OCI-LY1 (cell line): ENCODE results near the gene RPA1.

Experiments used
- H2AFZ ChIP-seq: fragments of 200-600 bp; sonication (generic), shearing (Covaris generic); 2 replicates; pipeline ENCODE4 v1.6.0; 2014; ENCODE audit warnings: antibody characterized with exemption, mild to moderate bottlenecking, low read length
- H3F3A ChIP-seq: fragments of 200-600 bp; sonication (generic), shearing (Covaris generic); 2 replicates; pipeline ENCODE4 v1.6.0; 2014; ENCODE audit warnings: mild to moderate bottlenecking, antibody characterized with exemption, low read length, moderate library complexity; ENCODE audit not compliant: insufficient read depth
- H3K27ac ChIP-seq: fragments of 200-600 bp; sonication (generic); 2 replicates; pipeline ENCODE4 v1.5.1; 2014; ENCODE audit warnings: low read length, mixed run types, mild to moderate bottlenecking, low read depth; ENCODE audit not compliant: poor library complexity, severe bottlenecking
- H3K27me3 ChIP-seq: fragments of 200-600 bp; sonication (generic); 2 replicates; pipeline ENCODE4 v1.6.0; 2014; ENCODE audit warnings: antibody characterized with exemption, mild to moderate bottlenecking, low read length, moderate library complexity; ENCODE audit not compliant: insufficient read depth
- H3K36me3 ChIP-seq: fragments of 200-600 bp; sonication (generic); 2 replicates; pipeline ENCODE4 v1.6.1; 2014; ENCODE audit warnings: mild to moderate bottlenecking, antibody characterized with exemption, low read length, moderate library complexity, mixed read lengths; ENCODE audit not compliant: insufficient read depth
- H3K4me1 ChIP-seq: fragments of 200-600 bp; sonication (generic); 2 replicates; pipeline ENCODE4 v1.5.1; 2014; ENCODE audit warnings: mild to moderate bottlenecking, low read length, moderate library complexity; ENCODE audit not compliant: insufficient read depth, severe bottlenecking
- H3K4me2 ChIP-seq: fragments of 200-600 bp; sonication (generic), shearing (Covaris generic); 2 replicates; pipeline ENCODE4 v1.6.1; 2014; ENCODE audit warnings: low read length
- H3K4me3 ChIP-seq: fragments of 200-600 bp; sonication (generic); 2 replicates; pipeline ENCODE4 v1.5.1; 2014; ENCODE audit warnings: low read length, low read depth, mild to moderate bottlenecking, mixed read lengths; ENCODE audit not compliant: poor library complexity, severe bottlenecking
- H3K79me2 ChIP-seq: fragments of 200-600 bp; shearing (Covaris generic); 2 replicates; pipeline ENCODE4 v1.6.1; 2016; ENCODE audit warnings: mixed run types, low read length, mixed read lengths; ENCODE audit not compliant: insufficient read depth
- H3K9ac ChIP-seq: fragments of 200-600 bp; sonication (generic), shearing (Covaris generic); 2 replicates; pipeline ENCODE4 v1.6.1; 2014; ENCODE audit warnings: mild to moderate bottlenecking, low read length, mixed read lengths
- H3K9me2 ChIP-seq: fragments of 200-600 bp; sonication (generic), shearing (Covaris generic); 2 replicates; pipeline ENCODE4 v1.6.1; 2014; ENCODE audit warnings: low read depth, mild to moderate bottlenecking, low read length, mixed read lengths
- H3K9me3 ChIP-seq: fragments of 200-600 bp; shearing (Covaris generic); 2 replicates; pipeline ENCODE4 v1.6.1; 2014; ENCODE audit warnings: low read length, mixed read lengths
- H4K20me1 ChIP-seq: fragments of 200-600 bp; sonication (generic), shearing (Covaris generic); 2 replicates; pipeline ENCODE4 v1.6.0; 2016; ENCODE audit warnings: mild to moderate bottlenecking, low read length; ENCODE audit not compliant: insufficient read depth
- EZH2 ChIP-seq: fragments of 200-600 bp; sonication (generic), shearing (Covaris generic); IDR thresholded peaks from 2 replicates; pipeline ENCODE4 v1.8.0; 2017; ENCODE audit warnings: borderline replicate concordance, mixed run types, mild to moderate bottlenecking, antibody characterized with exemption, low read length, moderate library complexity, mixed read lengths
- TF ChIP-seq, protein P1 (sequence below): fragments of 200-600 bp; sonication (generic), shearing (Covaris generic); IDR thresholded peaks from 2 replicates; pipeline ENCODE4 v1.5.1; 2017; ENCODE audit warnings: mild to moderate bottlenecking, antibody characterized with exemption, low read length, moderate library complexity, mixed read lengths

The RPA1 gene

DNA sequence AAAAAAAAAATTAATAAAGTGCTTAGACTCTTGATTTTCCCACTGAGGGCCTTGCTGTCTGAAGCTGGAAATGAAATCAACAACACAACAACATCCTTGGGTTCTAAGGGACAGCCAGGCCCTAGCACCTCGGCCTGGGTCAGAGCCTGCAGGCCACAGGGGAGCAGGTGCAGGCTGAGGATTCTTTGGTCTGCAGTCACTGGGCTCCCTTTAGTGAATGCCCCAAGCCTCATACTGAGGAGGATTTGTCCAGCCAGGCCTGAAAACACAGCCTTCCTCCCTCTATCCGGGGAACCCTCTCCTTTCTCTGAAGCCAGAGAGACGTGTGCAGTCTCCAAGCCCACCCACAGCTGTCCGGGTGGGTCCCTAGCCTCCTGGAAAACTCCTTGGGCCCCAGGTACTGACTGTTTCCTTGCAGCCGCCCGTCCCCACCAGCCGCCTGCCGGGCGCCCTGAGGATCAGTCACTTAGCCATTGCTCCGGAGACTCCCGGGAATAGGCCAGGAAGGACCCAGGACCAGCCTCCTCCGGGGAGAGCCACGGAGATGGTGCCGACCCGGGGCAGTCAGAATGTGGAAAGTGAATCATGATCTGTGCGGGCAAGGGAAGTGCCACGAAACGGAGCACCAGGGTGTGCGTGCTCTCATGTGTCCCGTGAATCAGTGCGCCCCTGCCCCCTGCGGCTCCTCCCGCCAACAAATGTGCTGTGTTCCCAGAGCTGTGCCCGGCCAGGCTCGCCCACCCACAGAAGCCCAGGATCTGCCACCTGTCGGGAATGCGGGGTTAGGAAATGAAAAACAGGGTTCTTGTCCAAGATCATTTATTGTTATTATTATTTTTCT, 104.3 kb downstream of the RPA1 start:
- H3K27ac ChIP-seq: no peak overlapping the region
- no peak for TF ChIP-seq EZH2
- TF ChIP-seq, protein P1, sequence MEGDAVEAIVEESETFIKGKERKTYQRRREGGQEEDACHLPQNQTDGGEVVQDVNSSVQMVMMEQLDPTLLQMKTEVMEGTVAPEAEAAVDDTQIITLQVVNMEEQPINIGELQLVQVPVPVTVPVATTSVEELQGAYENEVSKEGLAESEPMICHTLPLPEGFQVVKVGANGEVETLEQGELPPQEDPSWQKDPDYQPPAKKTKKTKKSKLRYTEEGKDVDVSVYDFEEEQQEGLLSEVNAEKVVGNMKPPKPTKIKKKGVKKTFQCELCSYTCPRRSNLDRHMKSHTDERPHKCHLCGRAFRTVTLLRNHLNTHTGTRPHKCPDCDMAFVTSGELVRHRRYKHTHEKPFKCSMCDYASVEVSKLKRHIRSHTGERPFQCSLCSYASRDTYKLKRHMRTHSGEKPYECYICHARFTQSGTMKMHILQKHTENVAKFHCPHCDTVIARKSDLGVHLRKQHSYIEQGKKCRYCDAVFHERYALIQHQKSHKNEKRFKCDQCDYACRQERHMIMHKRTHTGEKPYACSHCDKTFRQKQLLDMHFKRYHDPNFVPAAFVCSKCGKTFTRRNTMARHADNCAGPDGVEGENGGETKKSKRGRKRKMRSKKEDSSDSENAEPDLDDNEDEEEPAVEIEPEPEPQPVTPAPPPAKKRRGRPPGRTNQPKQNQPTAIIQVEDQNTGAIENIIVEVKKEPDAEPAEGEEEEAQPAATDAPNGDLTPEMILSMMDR: no peak

DNA sequence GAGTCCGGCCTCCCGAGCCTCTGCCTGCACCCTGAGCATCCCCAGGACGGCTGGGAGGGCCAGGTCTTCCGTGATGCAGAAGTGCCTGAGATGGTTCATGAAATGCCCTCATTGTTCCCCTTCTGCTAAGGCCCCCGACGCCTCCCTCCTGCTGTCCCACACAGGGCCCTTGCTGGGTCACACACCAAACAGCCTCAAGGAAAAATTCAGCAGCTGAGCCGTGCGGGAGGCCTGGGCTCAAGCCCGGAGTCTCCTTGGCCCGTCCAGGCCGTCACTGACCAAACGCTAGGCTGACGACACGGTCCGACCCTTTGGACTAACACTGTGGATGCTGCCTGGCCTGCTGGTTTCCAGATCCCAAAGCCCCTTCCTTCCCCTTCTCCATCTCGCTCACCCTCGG, 105.1 kb downstream of the RPA1 start:
- Histone ChIP-seq H3K9me2 (no peaks in the 10 kb centered on the region), H3K4me2 (no peak overlapping the region), H4K20me1 (no peaks in the 10 kb centered on the region), H3K27me3 (peaks cover 7% of the 10 kb centered on the region; the same call in 1 of the 2 replicates), H3K9me3 (no peaks in the 10 kb centered on the region), H2AFZ (no peak overlapping the region), H3F3A (no peaks in the 10 kb centered on the region), H3K27ac (no peak overlapping the region), H3K79me2 (no peaks in the 10 kb centered on the region), H3K9ac (no peak overlapping the region), H3K4me1 (no peaks in the 10 kb centered on the region), H3K4me3 (no peak overlapping the region), H3K36me3 (no peaks in the 10 kb centered on the region)
- TF ChIP-seq, protein P1: no peak
- no peak for TF ChIP-seq EZH2

More for the DNA sequence above, 104.3 kb downstream of the RPA1 start:
- peaks cover 3% of the 10 kb centered on the region; the same call in 1 of the 2 replicates for H3K27me3 ChIP-seq
- H3F3A ChIP-seq: no peaks in the 10 kb centered on the region
- H4K20me1 ChIP-seq: no peaks in the 10 kb centered on the region
- no peaks in the 10 kb centered on the region for H3K9me2 ChIP-seq
- H2AFZ ChIP-seq: no peak overlapping the region
- H3K9me3 ChIP-seq: no peaks in the 10 kb centered on the region
- H3K36me3 ChIP-seq: no peaks in the 10 kb centered on the region
- no peaks in the 10 kb centered on the region for H3K4me1 ChIP-seq
- no peak overlapping the region for H3K4me2 ChIP-seq
- no peaks in the 10 kb centered on the region for H3K79me2 ChIP-seq
- no peak overlapping the region for H3K9ac ChIP-seq
- no peak overlapping the region for H3K4me3 ChIP-seq

DNA sequence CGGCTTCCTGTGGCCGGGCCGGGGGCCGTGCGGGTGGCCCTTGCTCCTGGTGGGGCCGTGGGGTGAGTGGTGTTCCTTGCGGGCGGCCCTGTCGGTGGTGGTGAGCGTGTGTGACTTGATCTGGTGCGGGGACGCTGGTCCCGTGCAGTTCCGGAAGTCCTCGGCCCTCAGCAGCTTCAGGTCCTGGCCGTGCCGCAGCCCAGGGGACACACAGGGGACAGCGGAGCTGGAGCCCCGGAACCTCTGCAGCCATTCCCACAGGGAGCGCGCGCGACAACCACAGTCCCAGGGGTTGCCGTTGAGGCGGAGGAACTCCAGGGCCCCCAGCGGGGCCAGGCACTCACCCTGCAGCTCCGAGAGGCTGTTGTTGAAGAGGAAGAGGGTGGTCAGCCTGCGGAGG, 107.0 kb downstream of the RPA1 start:
- H3K79me2 ChIP-seq: no peaks in the 10 kb centered on the region
- no peak overlapping the region for H3K9ac ChIP-seq
- H3K9me3 ChIP-seq: no peaks in the 10 kb centered on the region
- no peak overlapping the region for H3K27ac ChIP-seq
- H3K4me3 ChIP-seq: no peak overlapping the region
- no peak overlapping the region for H2AFZ ChIP-seq
- H3F3A ChIP-seq: no peaks in the 10 kb centered on the region
- no peak overlapping the region for H3K4me2 ChIP-seq
- H4K20me1 ChIP-seq: no peaks in the 10 kb centered on the region
- no peaks in the 10 kb centered on the region for H3K9me2 ChIP-seq
- TF ChIP-seq, protein P1: no peak
- peaks cover 9% of the 10 kb centered on the region; the same call in 1 of the 2 replicates for H3K27me3 ChIP-seq
- no peaks in the 10 kb centered on the region for H3K4me1 ChIP-seq
- no peaks in the 10 kb centered on the region for H3K36me3 ChIP-seq
